ENCODE data around the gene COQ10A.

GRCh38 chr12:56278905-56279304 is 12.2 kb downstream of the COQ10A start:
- TF ChIP-seq EZH2 (IDR thresholded peaks at IDR 0.05; ENCODE audit: low read depth) (no peak), CTCF (conservative IDR thresholded peaks at IDR 0.05) (no peak)

Measured in PC-9 (cell line).